Uterus (tissue), 2 donors: ENCODE measurements around the gene SCTR.

Experiments used
- CTCF ChIP-seq, 4 experiments: fragments of 200-600 bp in 2 of 4; fragments of 450-650 bp in 2 of 4; sonication (generic) in 2 of 4; IDR thresholded peaks; one replicate each; pipeline ENCODE4 v1.5.1; 2016 to 2019; ENCODE audit warnings: antibody characterized with exemption in 4 of 4, mild to moderate bottlenecking in 2 of 4, moderate library complexity in 1 of 4
- POLR2A ChIP-seq, 2 donors: fragments of 450-650 bp; IDR thresholded peaks; one replicate each; pipeline ENCODE4 v1.6.1; 2016; ENCODE audit warnings: antibody characterized with exemption in 2 of 2, mild to moderate bottlenecking in 1 of 2, moderate library complexity in 1 of 2

GRCh38 chr2:119414894-119415293 is 109.4 kb downstream of the SCTR start:
- no peak for TF ChIP-seq CTCF (IDR thresholded peaks at IDR 0.05)
- TF ChIP-seq POLR2A (IDR thresholded peaks at IDR 0.05): no peak
